D721Med (cell line): ENCODE measurements around the gene CCDC92.

Experiments
- DNase-seq: peaks from one replicate; pipeline ENCODE4 v3.0.0; 2011; ENCODE audit warnings: low spot score; ENCODE audit not compliant: insufficient read length
- FAIRE-seq: peaks from 2 replicates; lab custom pipeline; 2011; peaks lifted over from hg19 to GRCh38; lab: Jason Lieb, UNC
- TF ChIP-seq, protein P1 (sequence below): IDR thresholded peaks from 2 replicates; pipeline ENCODE4 v1.5.1; 2012; ENCODE audit warnings: mild to moderate bottlenecking, control low read depth; ENCODE audit not compliant: insufficient read depth; ENCODE audit errors: missing control alignments

Gene CCDC92

DNA sequence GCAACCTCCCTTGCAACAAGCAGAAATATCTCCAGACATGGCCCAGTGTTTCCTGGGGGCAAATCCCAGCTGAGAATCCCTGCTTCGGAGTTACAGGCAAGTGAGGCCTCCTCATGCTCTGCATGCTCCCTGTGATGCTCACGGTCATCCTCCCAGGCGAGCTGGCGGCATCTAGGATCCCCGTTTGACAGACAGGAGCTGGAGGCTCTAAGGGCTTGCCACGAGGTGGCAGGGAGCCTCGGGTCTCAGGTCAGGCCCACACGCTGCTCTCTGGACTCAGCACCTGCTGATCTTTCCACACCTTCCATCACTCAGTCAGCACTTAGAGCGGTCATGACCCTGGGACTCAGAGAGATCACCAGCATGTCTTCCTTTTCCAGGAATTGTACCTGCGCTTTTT is 79.8 kb downstream of the CCDC92 start:
- FAIRE-seq, result no peak
- DNase-seq, result no peak
- TF ChIP-seq, protein P1, sequence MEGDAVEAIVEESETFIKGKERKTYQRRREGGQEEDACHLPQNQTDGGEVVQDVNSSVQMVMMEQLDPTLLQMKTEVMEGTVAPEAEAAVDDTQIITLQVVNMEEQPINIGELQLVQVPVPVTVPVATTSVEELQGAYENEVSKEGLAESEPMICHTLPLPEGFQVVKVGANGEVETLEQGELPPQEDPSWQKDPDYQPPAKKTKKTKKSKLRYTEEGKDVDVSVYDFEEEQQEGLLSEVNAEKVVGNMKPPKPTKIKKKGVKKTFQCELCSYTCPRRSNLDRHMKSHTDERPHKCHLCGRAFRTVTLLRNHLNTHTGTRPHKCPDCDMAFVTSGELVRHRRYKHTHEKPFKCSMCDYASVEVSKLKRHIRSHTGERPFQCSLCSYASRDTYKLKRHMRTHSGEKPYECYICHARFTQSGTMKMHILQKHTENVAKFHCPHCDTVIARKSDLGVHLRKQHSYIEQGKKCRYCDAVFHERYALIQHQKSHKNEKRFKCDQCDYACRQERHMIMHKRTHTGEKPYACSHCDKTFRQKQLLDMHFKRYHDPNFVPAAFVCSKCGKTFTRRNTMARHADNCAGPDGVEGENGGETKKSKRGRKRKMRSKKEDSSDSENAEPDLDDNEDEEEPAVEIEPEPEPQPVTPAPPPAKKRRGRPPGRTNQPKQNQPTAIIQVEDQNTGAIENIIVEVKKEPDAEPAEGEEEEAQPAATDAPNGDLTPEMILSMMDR, result no peak

DNA sequence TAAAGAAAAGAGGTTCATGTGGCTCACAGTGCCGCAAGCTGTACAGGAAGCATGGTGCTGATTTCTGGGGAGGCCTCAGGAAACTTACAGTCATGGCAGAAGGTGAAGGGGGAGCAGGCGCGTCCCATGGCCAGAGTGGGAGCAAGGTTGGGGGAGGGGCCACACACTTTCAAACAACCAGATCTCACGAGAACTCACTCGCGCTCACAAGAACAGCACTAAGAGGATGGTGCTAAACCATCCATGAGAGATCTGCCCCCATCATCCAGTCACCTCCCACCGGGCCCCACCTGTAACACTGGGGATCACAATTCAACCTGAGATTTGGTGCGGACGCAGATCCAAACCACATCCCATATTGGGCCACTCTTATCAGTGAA is 80.5 kb downstream of the CCDC92 start:
- TF ChIP-seq, protein P1, result no peak
- no peak for FAIRE-seq

DNA sequence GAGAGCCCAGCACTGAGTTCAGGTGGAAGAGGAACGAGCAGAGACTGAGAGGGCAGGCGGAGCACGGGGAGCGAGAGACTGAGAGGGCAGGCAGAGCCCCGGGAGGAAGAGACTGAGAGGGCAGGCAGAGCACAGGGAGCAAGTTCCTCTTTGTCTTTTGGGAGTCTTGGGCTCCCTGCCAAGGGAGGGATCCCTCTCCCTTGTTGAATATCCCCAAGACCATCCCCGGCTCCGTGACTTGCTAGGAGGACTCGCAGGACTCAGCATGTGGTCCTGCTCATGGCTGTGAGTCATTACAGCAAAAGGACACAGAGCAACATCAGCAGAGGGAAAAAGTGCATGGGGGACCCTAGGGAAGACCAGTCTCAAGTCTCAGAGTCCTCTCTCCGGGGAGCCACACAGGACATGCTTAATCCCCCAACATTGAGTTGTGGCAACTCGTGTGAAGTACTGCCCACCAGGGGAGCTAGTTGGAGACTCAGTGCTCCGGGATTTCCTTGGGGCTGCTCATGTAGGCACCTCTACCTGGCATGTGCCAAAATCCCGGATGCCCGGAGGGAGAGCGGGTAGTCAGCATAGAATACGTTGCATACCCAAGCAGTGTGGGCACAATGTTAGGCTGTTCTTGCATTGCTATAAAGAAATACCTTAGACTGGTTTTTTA is 81.0 kb downstream of the CCDC92 start:
- DNase-seq (no peak), FAIRE-seq (no peak)
- TF ChIP-seq, protein P1, result no peak

More for the DNA sequence above, 80.5 kb downstream of the CCDC92 start:
- no peak for DNase-seq

GRCh38 chr12:123891011-123891410 is 81.6 kb downstream of the CCDC92 start:
- TF ChIP-seq, protein P1, result no peak
- FAIRE-seq (no peak), DNase-seq (no peak)

- no peak for FAIRE-seq
- no peak for DNase-seq
Measured at GRCh38 chr12:123890536-123890902, 82.1 kb downstream of the CCDC92 start.

GRCh38 chr12:123889848-123890535 is 82.6 kb downstream of the CCDC92 start:
- TF ChIP-seq, protein P1, result no peak
- no peak for FAIRE-seq

More at GRCh38 chr12:123890536-123890902, 82.1 kb downstream of the CCDC92 start:
- TF ChIP-seq, protein P1, result no peak

GRCh38 chr12:123888989-123889388 is 83.6 kb downstream of the CCDC92 start:
- no peak for FAIRE-seq
- no peak for DNase-seq

More at GRCh38 chr12:123889848-123890535, 82.6 kb downstream of the CCDC92 start:
- no peak for DNase-seq

More at GRCh38 chr12:123888989-123889388, 83.6 kb downstream of the CCDC92 start:
- TF ChIP-seq, protein P1, result no peak
